Chondrocyte (in vitro differentiated cells): ENCODE measurements around the gene SALL1. TPM values are rescaled to one million over a fixed set of nuclear protein-coding genes. Genes with fewer than 3 reads are reported as not detected.

Source experiments
- DNase-seq: peaks from one replicate; pipeline ENCODE4 v3.0.0; 2021; ENCODE audit warnings: mixed read lengths, low spot score
- H3K27ac Mint-ChIP-seq: one replicate; pipeline ENCODE4 v1.8.0; 2021; ENCODE audit warnings: mild to moderate bottlenecking, moderate library complexity, mixed read lengths; ENCODE audit not compliant: unreplicated experiment
- H3K27me3 Mint-ChIP-seq: 2 replicates; pipeline ENCODE4 v1.8.0; 2021; ENCODE audit warnings: low read depth, mixed read lengths
- H3K36me3 Mint-ChIP-seq: 2 replicates; pipeline ENCODE4 v1.8.0; 2021; ENCODE audit warnings: low read depth, mixed read lengths
- H3K4me1 Mint-ChIP-seq: 2 replicates; pipeline ENCODE4 v1.8.0; 2021; ENCODE audit warnings: low read depth, mild to moderate bottlenecking, mixed read lengths
- H3K4me3 Mint-ChIP-seq: one replicate; pipeline ENCODE4 v1.8.0; 2021; ENCODE audit warnings: mild to moderate bottlenecking, moderate library complexity, mixed read lengths; ENCODE audit not compliant: unreplicated experiment
- H3K9me3 Mint-ChIP-seq: 2 replicates; pipeline ENCODE4 v1.8.0; 2021; ENCODE audit warnings: low read depth, mixed read lengths
- total RNA-seq: library from RNA; stranded (reverse); gene quantifications from 3 replicates; pipeline ENCODE4 v1.2.1, GENCODE V29; 2021
- TF ChIP-seq, protein P1 (sequence below): fragments of 200-600 bp; sonication (generic); IDR thresholded peaks from 2 replicates; pipeline ENCODE4 v1.5.0; 2021; ENCODE audit warnings: antibody characterized with exemption, mild to moderate bottlenecking, moderate library complexity

Gene SALL1
- total RNA-seq, 1 donor from 2014 or later, result 0.20 TPM

DNA sequence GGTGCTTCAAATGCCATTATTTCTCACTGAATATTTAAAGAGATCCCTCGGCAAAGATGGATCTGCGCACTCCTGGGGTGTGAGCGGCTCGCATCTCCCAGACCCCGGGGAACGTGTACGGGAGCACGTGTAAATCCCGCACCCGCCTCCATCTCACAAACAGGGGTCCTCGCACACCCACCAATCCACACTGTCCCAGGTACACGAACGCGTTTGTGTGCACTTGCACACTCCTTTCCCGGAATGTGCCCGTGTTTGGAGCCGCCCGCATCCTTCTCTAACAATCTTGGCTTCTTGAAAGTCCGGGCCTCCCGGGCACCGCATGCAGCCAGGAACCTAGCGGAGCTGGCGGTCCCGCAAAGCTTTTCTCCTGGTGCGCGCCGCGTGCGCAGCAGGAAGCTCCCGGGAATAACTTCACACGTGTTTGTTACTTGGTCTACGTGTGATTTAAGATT, 2.5 kb upstream of the SALL1 start:
- Mint-ChIP-seq H3K4me1 (peaks cover 27% of the 10 kb centered on the region), H3K27ac (no peak overlapping the region), H3K4me3 (no peak overlapping the region), H3K27me3 (peaks cover 71% of the 10 kb centered on the region), H3K9me3 (no peaks in the 10 kb centered on the region), H3K36me3 (peaks cover 3% of the 10 kb centered on the region)
- no peak for DNase-seq
- TF ChIP-seq, protein P1, sequence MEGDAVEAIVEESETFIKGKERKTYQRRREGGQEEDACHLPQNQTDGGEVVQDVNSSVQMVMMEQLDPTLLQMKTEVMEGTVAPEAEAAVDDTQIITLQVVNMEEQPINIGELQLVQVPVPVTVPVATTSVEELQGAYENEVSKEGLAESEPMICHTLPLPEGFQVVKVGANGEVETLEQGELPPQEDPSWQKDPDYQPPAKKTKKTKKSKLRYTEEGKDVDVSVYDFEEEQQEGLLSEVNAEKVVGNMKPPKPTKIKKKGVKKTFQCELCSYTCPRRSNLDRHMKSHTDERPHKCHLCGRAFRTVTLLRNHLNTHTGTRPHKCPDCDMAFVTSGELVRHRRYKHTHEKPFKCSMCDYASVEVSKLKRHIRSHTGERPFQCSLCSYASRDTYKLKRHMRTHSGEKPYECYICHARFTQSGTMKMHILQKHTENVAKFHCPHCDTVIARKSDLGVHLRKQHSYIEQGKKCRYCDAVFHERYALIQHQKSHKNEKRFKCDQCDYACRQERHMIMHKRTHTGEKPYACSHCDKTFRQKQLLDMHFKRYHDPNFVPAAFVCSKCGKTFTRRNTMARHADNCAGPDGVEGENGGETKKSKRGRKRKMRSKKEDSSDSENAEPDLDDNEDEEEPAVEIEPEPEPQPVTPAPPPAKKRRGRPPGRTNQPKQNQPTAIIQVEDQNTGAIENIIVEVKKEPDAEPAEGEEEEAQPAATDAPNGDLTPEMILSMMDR, result no peak

DNA sequence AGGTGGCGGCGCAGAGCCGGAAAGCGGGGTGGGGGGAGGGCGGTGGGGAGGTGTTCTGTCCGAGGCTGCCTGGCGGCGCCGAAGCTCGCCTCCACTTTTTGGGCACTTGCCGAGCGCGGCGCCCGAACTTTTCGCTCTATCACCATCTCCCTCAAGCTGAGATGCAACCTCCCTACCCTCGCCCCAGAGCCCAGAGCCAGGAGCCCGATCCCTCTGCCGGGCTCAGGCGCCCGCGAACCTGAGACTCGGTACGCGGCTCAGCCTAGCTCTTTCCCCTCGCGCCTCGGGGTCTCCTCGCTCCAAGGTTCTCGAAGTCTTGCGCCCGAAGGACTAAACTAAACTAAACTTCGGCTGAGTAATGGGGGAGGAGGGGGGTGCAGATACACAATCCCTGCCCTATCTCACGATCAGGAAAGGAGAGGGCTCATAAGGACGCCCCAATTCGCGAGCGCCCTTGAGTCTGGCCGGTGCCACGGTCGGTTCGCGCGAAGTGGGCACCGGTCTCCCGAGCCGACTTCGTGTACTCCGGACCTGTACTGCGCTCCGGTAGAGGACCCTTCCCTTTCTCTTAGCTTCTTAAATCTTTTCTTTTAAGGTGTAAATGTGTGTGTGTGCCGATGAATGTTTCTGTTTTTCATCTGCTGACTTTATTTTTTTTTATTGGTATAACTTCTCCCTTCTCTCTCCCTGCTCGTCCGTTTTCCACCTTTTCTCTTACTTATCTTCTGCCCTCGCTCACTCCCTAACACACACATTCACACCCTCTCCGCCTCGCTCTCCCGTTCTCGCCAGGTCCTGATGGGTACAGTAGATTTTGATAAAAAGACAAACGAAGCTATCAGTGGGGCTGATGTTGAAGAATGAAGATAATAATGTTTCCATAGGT, 1.9 kb upstream of the SALL1 start:
- peaks cover 73% of the 10 kb centered on the region for H3K27me3 Mint-ChIP-seq
- H3K27ac Mint-ChIP-seq, result no peak overlapping the region
- TF ChIP-seq, protein P1, result no peak
- peaks cover 3% of the 10 kb centered on the region for H3K36me3 Mint-ChIP-seq
- peak overlapping the region; percentile 58 for H3K4me3 Mint-ChIP-seq
- peaks cover 27% of the 10 kb centered on the region for H3K4me1 Mint-ChIP-seq
- no peaks in the 10 kb centered on the region for H3K9me3 Mint-ChIP-seq
- DNase-seq, result no peak

DNA sequence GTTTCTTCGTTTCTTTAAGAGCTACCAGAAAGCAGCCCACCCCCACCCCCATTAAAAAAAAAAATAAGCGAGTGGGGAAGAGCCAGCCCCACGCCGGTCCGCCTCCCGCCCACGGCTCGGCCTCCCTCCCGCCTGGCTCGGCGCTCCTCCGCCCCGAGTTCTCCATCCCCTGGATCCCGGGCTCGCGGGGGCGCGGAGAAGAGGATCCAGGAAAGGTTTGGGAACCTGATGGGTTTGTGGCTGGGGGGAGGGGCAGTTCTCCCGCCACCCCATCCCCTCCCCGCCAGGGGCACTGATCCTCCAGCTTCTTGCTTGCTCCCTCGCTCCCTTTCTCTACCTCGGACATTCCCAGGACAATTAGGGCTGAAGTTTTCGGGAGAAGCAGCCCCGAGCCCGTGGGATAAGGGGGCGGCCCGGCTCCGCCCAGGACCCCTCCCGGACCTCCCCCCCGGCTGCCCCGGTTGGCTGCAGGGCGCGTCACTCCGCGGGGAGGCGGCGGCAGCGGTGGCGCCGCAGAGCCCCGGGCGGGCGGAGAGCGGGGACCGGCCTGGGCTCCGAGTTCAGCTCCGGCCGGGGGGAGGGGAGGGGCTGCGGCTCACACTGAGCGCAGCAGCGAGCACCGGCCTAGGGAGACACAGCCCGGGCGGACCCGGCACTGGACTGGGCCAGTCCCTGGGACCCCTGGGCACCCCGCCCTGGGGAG, 1.0 kb upstream of the SALL1 start:
- Mint-ChIP-seq H3K4me1 (peaks cover 27% of the 10 kb centered on the region), H3K9me3 (no peaks in the 10 kb centered on the region), H3K36me3 (peaks cover 3% of the 10 kb centered on the region), H3K27me3 (peaks cover 71% of the 10 kb centered on the region), H3K27ac (no peak overlapping the region), H3K4me3 (peak overlapping the region; percentile 53)
- DNase-seq, result no peak
- TF ChIP-seq, protein P1, result no peak

DNA sequence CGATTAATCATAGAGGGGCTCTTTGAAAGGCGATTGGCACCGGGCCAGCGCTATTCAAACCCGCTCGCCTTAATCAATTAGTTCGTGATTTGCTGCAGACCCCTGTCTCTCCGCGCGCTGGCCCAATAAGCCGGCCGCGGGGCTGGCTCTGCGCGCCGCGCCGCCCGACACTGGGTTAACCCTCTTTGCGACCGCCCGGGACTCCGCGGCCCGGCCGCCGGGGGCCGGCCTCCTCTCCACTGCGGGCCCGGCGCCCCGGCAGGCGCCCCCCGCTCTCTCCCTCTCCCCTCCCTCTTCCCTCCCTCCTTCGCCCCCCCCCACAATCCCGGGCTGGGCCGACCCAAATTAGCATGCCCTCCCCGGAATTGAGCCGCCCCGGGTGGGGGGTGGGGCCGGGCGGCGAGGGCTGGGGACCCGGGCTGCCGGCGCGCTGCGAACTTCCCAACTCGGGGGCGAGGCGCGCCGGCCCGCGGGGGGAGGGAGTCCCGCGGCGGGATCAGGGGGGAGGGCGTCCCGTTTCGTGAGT, 428 bp upstream of the SALL1 start:
- Mint-ChIP-seq H3K36me3 (peaks cover 3% of the 10 kb centered on the region), H3K4me3 (peak overlapping the region; percentile 31), H3K27me3 (peaks cover 67% of the 10 kb centered on the region), H3K4me1 (peaks cover 27% of the 10 kb centered on the region), H3K27ac (no peak overlapping the region), H3K9me3 (no peaks in the 10 kb centered on the region)
- DNase-seq, result no peak
- TF ChIP-seq, protein P1, result no peak
